Left kidney (tissue), 2 donors: ENCODE measurements around the gene ATP5MG. TPM values are rescaled to one million over a fixed set of nuclear protein-coding genes. Genes with fewer than 3 reads are reported as not detected.
"Not testable (repeated sequence)": the region's sequence is repeated elsewhere in the genome, so short reads cannot be mapped to it uniquely, and the experiment has no call there.

ENCODE experiments used
- DNase-seq: peaks from one replicate; pipeline ENCODE4 v3.0.0-alpha.2; 2013
- polyA plus RNA-seq: library from polyadenylated mRNA; unstranded; fragments of 120-200 nt; gene quantifications from one replicate; pipeline ENCODE4 v1.2.1, GENCODE V29; 2013; ENCODE audit not compliant: insufficient read length

ATP5MG gene
- polyA plus RNA-seq, 1 donor, result 383 TPM

DNA sequence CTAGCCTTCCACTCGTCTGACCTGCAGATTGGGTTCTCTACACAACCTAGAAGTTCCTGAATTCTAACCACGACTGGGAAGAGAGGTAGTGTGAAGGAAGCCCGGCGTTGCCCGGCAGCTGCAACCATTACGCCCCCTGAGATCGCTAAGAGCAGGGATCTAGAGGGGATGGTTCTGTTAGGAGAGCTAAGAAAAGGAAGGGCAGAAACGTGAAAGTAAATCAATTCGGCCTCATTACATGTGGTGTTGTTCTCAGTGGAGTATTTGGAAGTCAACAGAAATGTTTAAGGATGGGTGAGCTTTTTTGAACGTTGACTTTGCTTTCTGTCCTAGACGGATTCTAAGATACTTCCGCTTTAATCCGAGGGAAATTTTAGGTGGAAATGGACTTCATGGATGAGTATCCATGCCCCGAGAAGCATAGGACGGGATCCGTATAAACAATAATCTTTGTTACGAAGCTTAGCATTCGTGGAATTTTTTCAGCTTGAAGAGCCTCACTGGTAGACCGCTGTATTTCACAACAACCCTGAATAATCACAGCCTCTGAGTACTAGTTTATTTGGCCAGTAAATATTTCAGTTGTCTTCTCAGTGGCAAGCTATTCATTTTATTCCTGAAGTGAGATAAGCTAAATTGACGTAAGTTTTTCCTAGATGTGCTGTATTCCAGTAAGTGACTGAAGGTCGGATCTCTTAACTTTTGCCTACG, 629 bp downstream of the ATP5MG start:
- no peak for DNase-seq

DNA sequence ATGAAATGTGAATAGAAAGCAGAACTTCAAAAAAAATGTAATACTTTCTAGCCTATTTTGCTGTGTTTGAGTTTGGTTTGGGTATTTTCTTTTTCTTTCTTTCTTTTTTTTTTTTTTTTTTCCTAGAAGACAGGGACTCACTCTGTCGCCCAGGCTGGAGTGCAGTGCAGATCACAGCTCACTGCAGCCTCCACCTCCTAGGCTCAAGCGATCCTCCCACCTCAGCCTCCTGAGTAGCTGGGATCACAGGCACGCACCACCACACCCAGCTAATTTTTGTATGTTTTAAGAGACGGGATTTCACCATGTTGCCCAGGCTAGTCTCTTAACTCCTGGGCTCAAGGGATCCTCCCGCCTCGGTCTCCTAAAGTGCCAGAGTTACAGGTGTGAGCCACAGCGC, 1.2 kb downstream of the ATP5MG start:
- DNase-seq, result not testable (repeated sequence)

DNA sequence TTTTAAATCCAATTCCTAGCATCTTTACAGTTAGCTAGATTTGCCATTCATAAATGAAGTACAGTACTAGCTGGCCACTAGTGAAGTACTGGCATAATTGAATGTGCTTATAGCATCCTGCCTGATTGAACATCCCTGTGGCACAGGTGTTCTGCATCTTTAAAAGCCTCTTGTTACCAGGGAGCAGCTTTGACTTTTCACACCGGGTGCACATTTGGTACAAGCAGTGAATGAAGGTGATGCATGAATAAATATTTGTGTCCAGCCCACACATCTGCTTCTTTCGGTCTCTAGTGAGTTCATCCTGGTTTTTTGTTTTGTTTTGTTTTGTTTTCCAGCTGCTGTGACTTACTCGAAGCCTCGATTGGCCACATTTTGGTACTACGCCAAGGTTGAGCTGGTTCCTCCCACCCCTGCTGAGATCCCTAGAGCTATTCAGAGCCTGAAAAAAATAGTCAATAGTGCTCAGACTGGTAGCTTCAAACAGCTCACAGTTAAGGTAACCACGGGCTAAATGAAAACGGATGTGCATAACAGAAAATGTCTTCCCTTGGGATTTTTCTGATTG, 5.3 kb downstream of the ATP5MG start:
- DNase-seq, result no peak

DNA sequence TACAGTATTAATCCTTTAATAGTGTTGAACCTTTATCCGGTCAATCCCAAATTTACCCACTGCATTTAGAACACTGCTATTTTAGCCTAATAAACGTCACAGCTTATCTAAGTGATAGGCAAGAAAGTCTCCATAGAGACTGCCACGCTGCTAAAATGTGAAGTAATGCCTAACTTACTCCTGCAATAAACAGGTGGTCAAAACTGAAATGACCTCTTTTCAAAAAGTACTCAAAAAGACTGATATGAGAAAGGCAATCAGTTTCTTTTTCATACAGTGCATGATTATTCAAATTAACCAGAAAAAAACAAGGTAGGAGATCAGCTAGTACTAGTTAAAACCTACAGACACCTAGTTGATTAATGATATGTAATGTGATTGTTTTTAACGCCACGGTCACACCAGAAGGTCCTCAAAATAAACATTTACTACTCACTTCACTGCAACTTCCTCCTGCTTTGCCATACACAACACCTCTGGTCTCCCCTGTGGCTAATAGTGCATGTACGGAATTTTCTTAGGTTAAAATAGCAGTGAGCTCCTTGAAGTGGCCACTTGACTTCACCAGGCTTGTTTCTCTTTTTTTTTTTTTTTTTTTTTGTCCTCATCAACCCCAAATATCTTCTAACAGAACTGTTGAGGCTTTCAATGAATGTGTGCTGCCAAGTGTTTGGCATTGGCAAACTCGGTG, 8.8 kb downstream of the ATP5MG start:
- DNase-seq, result no peak

DNA sequence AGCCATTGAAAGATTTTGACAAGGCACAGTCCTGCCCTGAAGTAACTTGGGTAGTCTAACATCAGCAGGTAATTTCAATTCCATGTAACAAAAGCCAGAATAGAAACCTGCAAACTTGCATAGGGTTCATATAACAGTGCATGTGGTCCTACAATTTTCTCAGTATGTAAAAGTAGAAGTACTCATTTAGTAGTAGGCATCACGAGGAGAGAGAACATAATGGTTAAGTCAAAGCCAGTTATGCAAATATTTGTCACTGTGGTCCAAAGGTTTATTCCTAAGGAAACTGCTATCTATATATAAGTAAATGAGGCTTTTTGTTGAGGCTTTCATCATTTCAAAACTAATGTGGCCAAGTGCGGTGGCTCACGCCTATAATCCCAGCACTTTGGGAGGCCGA, 10.1 kb downstream of the ATP5MG start:
- DNase-seq, result no peak

DNA sequence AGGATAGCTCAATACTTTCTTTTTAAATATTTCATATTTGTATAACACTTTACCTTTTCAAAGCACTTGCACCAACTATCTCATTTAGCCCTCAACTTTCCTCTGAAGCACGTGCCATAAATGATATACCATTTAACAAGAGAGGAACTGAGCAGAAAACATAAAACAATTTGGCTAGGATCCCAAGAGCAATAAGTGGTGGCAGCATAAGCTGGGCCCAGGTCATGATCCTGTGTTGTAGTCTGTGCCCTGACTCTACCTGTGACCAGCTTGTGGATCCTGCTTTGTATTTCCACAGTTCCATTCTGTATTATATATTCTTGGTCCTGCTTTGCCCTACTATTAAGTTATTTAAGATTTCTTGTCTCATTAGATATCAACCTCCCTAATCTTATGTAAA, 11.5 kb downstream of the ATP5MG start:
- no peak for DNase-seq

DNA sequence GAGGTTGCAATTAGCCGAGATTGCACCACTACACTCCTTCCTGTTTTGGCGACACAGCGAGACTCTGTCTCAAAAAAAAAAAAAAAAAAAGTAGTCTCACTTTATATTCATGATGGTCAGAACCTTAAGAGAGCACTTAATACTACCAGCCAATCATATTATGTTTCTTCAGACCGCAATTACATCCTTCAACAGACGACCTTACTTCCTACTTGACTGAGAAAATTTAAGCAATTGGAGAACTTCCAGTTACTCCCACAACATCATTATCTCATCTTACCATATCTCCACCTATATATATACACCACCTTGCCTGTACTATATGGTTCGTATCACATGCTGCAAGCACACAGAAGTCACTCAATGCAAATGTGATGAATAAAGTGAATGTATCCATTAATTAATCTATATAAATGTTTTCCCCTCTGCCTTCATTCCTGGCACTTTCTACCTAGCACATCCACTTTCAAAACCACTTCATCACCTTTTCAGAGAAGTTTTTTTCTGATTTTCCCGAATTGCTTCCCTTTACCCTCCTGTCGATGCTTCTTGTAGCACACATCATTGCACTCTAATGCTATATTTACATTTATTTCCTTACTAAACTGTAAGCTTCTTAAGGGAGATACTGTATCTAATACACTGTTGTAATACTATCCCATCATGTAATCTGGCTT, 13.8 kb downstream of the ATP5MG start:
- no peak for DNase-seq

DNA sequence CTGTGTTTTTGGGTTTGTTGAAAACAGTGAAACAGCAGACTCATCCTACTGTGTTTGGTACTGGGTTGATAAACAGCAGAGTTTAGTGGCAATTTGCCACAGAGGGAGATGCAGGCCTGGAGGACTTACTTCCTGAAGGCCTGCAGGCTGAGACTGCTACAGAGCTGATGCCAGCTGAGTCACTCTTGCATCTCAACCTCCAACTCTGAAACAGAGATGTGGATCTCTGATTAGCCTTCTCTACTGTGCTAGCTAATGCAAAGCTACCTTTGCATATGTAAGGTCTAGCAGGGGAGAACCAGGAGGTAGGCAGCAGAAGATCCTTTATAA, 14.3 kb downstream of the ATP5MG start:
- DNase-seq, result no peak

DNA sequence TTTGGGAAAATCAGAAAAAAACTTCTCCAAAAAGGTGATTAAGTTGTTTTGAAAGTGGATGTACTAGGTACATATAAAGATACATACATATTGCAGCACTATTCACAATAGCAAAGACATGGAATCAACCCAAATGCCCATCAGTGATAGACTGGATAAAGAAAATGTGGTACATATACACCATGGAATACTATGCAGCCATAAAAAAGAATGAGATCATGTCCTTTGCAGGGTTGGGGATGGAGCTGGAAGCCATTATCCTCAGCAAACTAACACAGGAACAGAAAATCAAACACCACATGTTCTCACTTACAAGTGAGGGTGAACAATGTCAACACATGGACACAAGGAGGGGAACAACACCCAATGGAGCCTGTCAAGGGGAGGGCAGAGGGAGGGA, 15.5 kb downstream of the ATP5MG start:
- not testable (repeated sequence) for DNase-seq

DNA sequence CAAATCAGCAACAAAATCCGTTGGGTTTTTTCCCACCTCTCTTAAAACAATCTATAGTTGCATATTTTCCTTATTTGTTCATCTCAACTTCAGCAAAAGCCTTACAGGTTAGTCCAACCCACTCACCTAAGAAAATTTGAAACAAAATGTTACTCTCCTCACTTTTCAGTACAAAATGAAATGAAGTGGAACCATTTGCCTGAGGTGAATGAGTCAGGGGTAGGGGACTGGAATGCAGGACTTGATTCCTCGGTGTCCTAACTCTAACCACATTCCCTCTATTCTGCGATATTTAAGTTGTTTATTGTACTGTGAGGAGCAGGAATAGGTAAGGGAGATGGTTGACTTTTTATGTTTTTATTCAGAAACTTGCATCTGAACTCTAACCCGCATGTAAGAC, 16.4 kb downstream of the ATP5MG start:
- no peak for DNase-seq

DNA sequence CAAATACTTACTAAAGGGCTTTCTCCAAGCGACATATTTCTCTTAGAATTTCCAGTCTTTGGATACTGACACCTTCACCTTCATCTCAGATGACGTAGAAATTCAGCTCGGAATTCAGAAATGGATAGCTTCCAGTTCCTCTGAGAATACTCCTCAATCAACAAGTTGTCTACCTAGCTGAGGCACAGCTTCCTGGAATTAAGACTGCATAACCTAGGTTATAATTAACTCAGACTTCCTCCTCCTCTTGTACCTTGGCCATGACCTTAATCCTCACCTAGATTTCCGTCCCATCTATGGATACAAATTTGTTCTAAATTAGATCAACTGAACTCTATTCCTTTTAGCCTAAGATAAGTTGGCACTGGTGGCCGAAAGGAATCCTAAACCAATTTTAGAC, 17.4 kb downstream of the ATP5MG start:
- DNase-seq, result no peak

DNA sequence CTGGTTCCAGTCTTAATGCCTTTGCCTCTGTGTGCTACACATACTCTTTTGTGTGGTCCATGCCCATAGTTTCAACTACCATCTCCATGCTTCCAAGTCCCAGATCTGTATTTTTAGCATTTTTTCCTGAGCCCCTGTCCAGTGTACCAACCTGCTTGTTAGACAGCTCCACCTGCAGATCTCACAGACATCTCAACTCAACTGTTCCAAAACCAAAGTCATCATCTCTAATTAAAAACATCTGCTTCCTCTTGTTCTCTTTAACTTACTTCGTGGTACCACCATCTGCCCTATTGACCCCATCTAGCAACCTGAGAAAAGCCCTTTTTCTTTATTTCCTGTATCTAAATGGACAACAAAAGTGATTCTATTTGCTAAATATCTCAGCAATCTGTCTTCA, 26.3 kb downstream of the ATP5MG start:
- DNase-seq, result no peak

DNA sequence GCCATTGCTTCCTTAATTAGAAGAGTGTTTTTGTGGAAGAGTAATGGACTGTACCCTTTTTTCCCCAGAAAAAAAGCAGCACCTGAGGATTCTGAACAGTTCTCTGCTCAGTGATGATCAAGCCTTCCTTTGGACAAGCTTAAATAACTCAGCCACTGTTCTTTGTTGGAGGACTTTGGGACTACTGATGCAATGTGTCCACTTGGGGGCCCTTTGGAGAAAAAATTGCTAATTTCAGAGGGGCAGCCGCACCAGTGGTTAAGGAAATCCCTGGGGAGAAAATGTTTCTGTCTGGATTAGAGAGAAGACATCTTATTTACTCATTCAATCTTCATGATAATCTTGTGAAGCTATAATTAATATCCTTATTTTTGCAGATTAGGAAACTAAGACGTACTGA, 29.6 kb downstream of the ATP5MG start:
- no peak for DNase-seq

DNA sequence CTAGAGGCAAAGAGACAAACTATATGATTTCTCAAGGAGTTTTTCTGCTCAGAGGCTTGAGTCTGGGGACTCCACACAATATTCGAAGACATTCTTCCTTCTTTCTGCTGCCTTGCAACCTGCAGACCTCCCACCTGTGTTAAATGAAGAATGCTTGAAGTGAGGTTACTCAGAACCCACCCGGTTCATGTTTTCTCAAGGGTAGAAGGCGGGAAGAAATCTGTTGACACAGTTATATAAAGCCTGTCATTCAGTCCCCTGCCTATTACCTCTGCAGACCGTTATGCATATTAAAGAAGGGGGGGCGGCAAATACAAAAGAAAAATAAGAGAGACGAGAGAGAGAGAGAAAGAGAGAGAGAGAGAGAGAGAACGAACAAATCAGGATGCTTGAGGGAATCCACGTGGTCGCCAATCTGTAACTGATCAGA, 32.7 kb downstream of the ATP5MG start:
- DNase-seq, result no peak

DNA sequence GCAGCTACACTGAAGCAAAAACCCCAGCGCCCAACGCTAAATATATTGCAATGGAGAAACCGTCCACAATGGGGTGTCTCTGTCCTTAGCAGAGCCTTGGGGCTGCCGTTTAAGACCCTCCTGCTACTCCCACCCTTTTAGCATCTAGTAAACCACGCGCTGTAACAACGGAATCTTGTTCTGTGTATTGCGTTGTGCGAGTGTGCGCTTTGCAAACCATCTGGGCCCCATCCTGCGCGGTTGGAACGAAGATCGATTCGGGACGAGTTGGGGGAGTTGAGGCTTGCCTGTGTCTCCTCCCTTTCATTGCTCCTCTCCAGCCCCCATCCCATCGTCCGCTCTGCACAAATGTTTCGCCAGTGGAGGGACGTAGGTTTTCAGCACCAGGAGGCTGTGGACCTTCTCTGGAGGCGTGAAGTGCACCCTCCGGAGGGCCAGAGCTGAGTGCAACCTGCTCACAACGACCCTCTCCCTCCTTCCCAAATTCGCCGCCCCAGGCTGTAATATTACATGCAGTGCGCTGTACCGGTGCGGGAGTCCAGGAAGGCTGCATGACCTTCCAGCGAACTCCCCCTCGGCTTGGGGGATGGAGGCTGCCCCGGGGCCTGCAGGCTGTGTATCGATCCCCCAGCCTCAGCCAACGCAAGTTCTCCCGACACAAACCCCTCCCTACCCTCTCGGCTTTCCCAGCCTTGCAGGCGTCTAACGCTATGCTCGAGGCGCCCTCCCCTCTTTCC, 33.3 kb downstream of the ATP5MG start:
- peak; percentile 47 for DNase-seq

DNA sequence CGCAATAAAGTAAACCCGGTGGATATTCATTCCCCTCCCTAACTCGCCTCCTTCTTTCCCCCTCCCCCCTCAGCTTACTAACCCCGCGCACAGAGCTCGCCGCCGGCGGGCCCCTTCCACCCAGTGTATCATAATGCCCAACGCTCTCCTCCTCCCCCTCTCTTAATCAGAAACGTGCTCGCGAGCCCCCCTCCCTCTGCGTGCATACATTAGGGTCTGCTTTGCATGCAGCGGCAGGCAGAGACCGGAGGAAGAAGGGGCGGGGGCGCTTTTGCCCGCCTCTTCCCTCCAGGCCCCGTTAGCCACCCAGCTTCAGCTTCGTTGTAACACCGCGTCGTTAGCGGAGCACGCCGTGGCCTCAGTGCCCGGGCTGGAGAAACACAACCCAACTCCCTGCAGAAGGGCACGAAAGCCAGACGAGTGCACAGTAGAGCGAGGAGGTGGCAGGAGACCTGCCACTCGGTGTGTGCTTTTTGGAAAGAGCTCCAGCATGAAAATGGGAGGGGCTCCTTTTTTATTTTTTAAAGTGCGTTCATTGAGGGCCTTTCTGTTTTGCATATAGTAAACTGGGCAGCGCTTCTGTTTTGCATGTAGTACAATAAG, 34.0 kb downstream of the ATP5MG start:
- peak; percentile 59 for DNase-seq

DNA sequence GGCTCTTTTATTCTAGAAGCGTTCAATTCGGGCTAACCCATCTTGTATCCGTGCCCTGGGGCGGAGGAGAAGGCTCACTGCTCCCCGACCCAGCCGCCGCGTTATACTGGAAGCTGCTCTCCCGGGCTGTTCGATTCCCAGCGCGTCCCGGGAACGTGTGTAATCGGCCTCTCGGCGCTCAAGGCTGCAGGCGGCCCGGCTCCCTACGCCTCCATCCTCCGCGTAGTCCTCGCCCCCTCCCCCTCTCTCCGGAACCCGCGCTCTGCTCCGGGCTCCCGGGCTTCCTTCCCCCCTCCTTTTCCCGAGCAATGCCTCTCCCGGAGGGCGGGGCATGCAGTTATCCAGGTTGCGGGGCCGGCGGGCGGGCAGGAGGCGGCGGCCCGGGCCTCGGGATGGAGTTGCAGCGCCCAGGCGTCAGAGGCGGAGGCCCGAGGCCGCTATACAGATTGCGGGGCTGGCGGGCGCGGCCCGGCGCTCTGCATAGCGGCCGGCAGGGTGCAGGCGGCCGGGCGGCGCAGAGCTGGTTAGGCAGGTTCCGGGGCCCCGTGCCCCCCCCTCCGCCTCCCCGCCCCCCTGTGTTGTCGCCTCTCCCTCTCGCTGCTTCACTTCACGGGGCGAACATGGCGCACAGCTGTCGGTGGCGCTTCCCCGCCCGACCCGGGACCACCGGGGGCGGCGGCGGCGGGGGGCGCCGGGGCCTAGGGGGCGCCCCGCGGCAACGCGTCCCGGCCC, 34.7 kb downstream of the ATP5MG start, which contains the start of gene KMT2A:
Gene KMT2A, plus strand, starts transcription at position 600 of the 732 bp plus-strand sequence. Its CDS starts 21 bp downstream, at position 621.
- peak; percentile 98 for DNase-seq

DNA sequence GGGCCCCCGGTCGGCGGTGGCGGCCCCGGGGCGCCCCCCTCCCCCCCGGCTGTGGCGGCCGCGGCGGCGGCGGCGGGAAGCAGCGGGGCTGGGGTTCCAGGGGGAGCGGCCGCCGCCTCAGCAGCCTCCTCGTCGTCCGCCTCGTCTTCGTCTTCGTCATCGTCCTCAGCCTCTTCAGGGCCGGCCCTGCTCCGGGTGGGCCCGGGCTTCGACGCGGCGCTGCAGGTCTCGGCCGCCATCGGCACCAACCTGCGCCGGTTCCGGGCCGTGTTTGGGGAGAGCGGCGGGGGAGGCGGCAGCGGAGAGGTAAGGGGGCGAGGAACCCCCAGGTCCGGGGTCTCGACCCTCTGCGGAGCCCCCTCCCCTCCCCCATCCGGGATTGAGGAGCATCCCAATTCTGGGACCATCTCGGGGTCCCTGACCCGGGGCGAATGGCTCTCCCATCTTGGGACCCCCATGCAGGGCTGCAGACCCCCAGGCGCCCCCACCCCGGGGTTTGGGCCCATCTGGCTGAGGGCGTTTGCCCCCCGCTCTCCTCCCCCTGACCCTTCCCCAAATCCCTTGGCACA, 35.3 kb downstream of the ATP5MG start:
- no peak for DNase-seq

DNA sequence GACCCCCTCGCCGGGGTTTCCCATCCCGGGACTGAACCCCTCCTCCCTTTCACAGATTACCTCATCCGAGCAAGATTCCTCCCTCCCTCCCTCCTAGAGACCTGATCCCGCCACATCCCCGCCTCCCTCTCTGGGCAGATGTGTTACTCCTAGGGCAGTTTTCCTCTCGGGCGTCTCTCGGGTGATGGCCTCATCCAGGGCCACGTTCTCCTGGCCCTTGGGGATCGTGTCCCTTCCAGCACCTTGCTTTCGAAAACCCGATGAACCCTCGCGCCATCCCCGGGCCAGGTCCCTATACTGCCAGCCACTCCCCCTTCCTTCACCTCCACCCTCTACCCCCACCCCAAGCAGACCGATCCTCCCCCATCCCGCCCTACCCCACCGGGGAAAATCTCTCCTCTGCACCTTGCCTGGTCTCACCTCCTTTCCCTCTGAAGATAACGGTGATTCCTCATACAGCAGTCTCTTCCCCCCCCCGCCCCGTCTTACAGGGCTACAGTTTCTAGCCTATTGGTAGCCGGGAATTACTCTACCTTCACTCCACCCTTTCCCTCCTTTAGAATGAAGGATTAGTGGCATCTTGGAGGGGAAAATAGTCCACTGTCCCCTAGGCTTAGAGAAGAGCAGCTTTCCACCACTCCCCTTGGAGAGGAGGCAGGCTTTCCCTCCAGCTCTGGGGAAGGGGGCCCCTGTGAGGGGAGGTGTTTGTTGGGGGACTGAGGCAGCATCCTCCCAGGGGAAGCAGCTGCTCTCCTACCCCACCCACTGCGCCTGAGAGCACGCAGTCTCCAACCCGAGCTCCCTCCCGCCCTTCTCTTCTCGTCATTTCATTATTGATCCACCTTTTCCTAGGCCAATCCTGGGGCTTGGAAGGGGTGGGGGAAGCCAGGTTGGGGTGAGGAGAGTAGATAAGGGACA, 36.1 kb downstream of the ATP5MG start:
- DNase-seq, result peak; percentile 54
